Thyroid gland (tissue), 4 donors: Measurements from ENCODE around the gene NCSTN.

Experiments
- CTCF ChIP-seq, 6 experiments: fragments of 200-600 bp in 3 of 6; fragments of 450-650 bp in 3 of 6; sonication (generic) in 3 of 6; IDR thresholded peaks; one replicate each; pipeline ENCODE4 v1.5.1; 2016 to 2019; ENCODE audit warnings: antibody characterized with exemption in 6 of 6, mild to moderate bottlenecking in 2 of 6, inconsistent platforms in 1 of 6, moderate library complexity in 1 of 6
- POLR2A ChIP-seq, 2 donors: fragments of 450-650 bp; IDR thresholded peaks; one replicate each; pipeline ENCODE4 v1.6.1; 2017; ENCODE audit warnings: antibody characterized with exemption in 2 of 2, mild to moderate bottlenecking in 2 of 2, moderate library complexity in 1 of 2

GRCh38 chr1:160398823-160399222 lies 55.6 kb downstream of the NCSTN start:
- TF ChIP-seq CTCF (IDR thresholded peaks at IDR 0.05) (no peak), POLR2A (IDR thresholded peaks at IDR 0.05) (no peak)
